Vagina (tissue), 2 donors: ENCODE measurements around the gene LHPP. TPM values are rescaled to one million over a fixed set of nuclear protein-coding genes. Genes with fewer than 3 reads are reported as not detected.
"Not testable (repeated sequence)": the region's sequence is repeated elsewhere in the genome, so short reads cannot be mapped to it uniquely, and the experiment has no call there.

Experiments used
- DNase-seq, 2 donors: peaks; one replicate each; pipeline ENCODE4 v3.0.0-alpha.2; 2017; ENCODE audit errors: extremely low spot score in 2 of 2
- H3K27ac ChIP-seq: fragments of 200-600 bp; sonication (generic); one replicate; pipeline ENCODE4 v1.5.1; 2019
- H3K27me3 ChIP-seq: fragments of 200-600 bp; sonication (generic); one replicate; pipeline ENCODE4 v1.5.1; 2019
- H3K36me3 ChIP-seq, 2 donors: fragments of 200-600 bp; sonication (generic); one replicate each; pipeline ENCODE4 v1.5.1; 2017 to 2019
- H3K4me1 ChIP-seq: fragments of 200-600 bp; sonication (generic); one replicate; pipeline ENCODE4 v1.5.1; 2019
- H3K4me3 ChIP-seq, 2 donors: fragments of 200-600 bp; sonication (generic); 1 replicate in 1 of 2; 2 replicates in 1 of 2; pipeline ENCODE4 v1.5.1; 2016 to 2019
- H3K9me3 ChIP-seq: fragments of 200-600 bp; sonication (generic); one replicate; pipeline ENCODE4 v1.5.1; 2019
- CTCF ChIP-seq, 3 experiments: fragments of 450-650 bp in 2 of 3; fragments of 200-600 bp in 1 of 3; sonication (generic) in 1 of 3; IDR thresholded peaks; one replicate each; pipeline ENCODE4 v1.5.1; 2017 to 2019; ENCODE audit warnings: antibody characterized with exemption in 3 of 3, mild to moderate bottlenecking in 2 of 3, moderate library complexity in 2 of 3
- POLR2A ChIP-seq, 2 donors: fragments of 450-650 bp; IDR thresholded peaks; one replicate each; pipeline ENCODE4 v1.6.1; 2017; ENCODE audit warnings: antibody characterized with exemption in 2 of 2, mild to moderate bottlenecking in 2 of 2, moderate library complexity in 2 of 2
- POLR2AphosphoS5 ChIP-seq, 2 donors: sonication (generic); formaldehyde crosslinking; IDR thresholded peaks; one replicate each; pipeline ENCODE4 v1.9.0; 2017; ENCODE audit warnings: antibody characterized with exemption in 2 of 2, mild to moderate bottlenecking in 2 of 2, low read depth in 1 of 2; ENCODE audit not compliant: insufficient read depth in 1 of 2
- intact Hi-C: fragments of 100-400 bp; cut with DNase I; formaldehyde crosslinking; loops from one replicate; pipeline ENCODE4 v1.15.1; 2023
- total RNA-seq: library from RNA; depleted of rRNA; stranded (reverse); fragments of >200 nt; gene quantifications from one replicate; pipeline ENCODE4 v1.2.3, GENCODE V29; 2016

LHPP gene
- total RNA-seq, 1 donor from 2014 or later, result 20.1 TPM

- Histone ChIP-seq H3K27ac (no peak overlapping the region), H3K9me3 (no peaks in the 10 kb centered on the region), H3K4me3 (no peak overlapping the region), H3K27me3 (no peaks in the 10 kb centered on the region), H3K36me3 (no peaks in the 10 kb centered on the region), H3K4me1 (no peaks in the 10 kb centered on the region)
- no peak for DNase-seq
- TF ChIP-seq CTCF (IDR thresholded peaks at IDR 0.05), result no peak
- no peak for TF ChIP-seq POLR2A (IDR thresholded peaks at IDR 0.05)
- TF ChIP-seq POLR2AphosphoS5 (IDR thresholded peaks at IDR 0.05; ENCODE audit: insufficient read depth in 1 of 2, low read depth in 1 of 2), result no peak
- intact Hi-C loops, result no loop called here
Measured at GRCh38 chr10:124425227-124425962, 36.2 kb upstream of the LHPP start.

DNA sequence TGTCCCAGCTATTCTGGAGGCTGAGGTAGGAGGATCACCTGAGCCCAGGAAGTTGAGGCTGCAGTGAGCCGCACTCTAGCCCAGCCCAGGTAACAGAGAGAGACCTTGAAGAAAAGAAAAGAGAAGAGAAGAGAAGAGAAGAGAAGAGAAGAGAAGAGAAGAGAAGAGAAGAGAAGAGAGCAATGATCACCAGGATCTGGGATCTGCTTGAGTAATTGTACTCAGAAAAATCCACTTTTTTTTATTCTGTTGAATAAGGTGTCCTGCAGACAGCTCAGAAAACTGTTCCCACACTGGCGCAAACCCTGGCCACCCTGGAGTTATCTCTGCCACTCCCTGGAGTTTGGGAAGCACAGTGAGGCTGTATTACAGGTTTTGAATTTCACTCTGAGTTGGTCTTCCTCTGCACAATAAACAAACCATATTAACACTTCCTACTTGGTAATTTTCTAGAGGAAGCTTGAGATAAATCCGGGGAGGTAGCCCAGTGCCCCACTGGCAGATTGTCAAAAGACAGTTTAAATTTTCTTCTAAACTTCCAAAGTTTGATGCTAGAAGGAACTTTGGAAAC lies 33.3 kb upstream of the LHPP start:
- DNase-seq, result no peak
- intact Hi-C loops, result no loop called here
- no peaks in the 10 kb centered on the region for H3K27me3 ChIP-seq

DNA sequence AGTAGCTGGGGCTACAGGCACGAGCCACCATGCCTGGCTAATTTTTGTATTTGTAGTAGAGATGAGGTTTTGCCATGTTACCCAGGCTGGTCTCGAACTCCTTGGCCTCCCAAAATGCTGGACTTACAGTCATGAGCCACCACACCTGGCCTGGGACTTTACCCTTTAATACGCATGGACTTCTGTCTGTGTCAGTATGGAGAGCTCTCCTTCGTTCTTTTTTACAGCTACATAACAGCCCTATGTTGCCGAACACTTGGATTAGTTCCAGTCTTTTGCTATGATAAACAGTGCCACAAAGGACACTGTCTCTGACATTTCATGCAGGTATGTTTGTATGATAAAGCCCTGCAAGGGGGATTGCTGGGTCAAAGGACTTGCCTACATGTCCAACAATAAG lies 32.0 kb upstream of the LHPP start:
- H3K4me1 ChIP-seq, result no peaks in the 10 kb centered on the region
- no peak for DNase-seq
- H3K36me3 ChIP-seq, result no peaks in the 10 kb centered on the region
- no peak for TF ChIP-seq POLR2A (IDR thresholded peaks at IDR 0.05)
- TF ChIP-seq POLR2AphosphoS5 (IDR thresholded peaks at IDR 0.05; ENCODE audit: insufficient read depth in 1 of 2, low read depth in 1 of 2), result no peak
- TF ChIP-seq CTCF (IDR thresholded peaks at IDR 0.05), result no peak
- no peak overlapping the region for H3K27ac ChIP-seq
- intact Hi-C loops, result no loop called here
- no peaks in the 10 kb centered on the region for H3K27me3 ChIP-seq
- H3K9me3 ChIP-seq, result no peaks in the 10 kb centered on the region
- H3K4me3 ChIP-seq, result no peak overlapping the region

More for the DNA sequence above, 33.3 kb upstream of the LHPP start:
- no peak overlapping the region for H3K27ac ChIP-seq
- no peak overlapping the region for H3K4me3 ChIP-seq
- H3K36me3 ChIP-seq, result no peaks in the 10 kb centered on the region
- no peaks in the 10 kb centered on the region for H3K4me1 ChIP-seq
- no peaks in the 10 kb centered on the region for H3K9me3 ChIP-seq
- TF ChIP-seq CTCF (IDR thresholded peaks at IDR 0.05) (no peak), POLR2AphosphoS5 (IDR thresholded peaks at IDR 0.05; ENCODE audit: insufficient read depth in 1 of 2, low read depth in 1 of 2) (no peak), POLR2A (IDR thresholded peaks at IDR 0.05) (no peak)

GRCh38 chr10:124430077-124430476 lies 31.5 kb upstream of the LHPP start:
- no peak overlapping the region for H3K27ac ChIP-seq
- no peak for DNase-seq
- TF ChIP-seq POLR2A (IDR thresholded peaks at IDR 0.05) (no peak), POLR2AphosphoS5 (IDR thresholded peaks at IDR 0.05; ENCODE audit: insufficient read depth in 1 of 2, low read depth in 1 of 2) (no peak), CTCF (IDR thresholded peaks at IDR 0.05) (no peak)

GRCh38 chr10:124433461-124433860 lies 28.2 kb upstream of the LHPP start:
- H3K4me1 ChIP-seq, result peaks cover 6% of the 10 kb centered on the region
- no peaks in the 10 kb centered on the region for H3K27me3 ChIP-seq
- H3K36me3 ChIP-seq, result no peaks in the 10 kb centered on the region
- no peak for DNase-seq
- no peaks in the 10 kb centered on the region for H3K9me3 ChIP-seq
- H3K27ac ChIP-seq, result no peak overlapping the region
- intact Hi-C loops, result no loop called here
- H3K4me3 ChIP-seq, result no peak overlapping the region
- no peak for TF ChIP-seq CTCF (IDR thresholded peaks at IDR 0.05)
- TF ChIP-seq POLR2A (IDR thresholded peaks at IDR 0.05), result no peak
- TF ChIP-seq POLR2AphosphoS5 (IDR thresholded peaks at IDR 0.05; ENCODE audit: insufficient read depth in 1 of 2, low read depth in 1 of 2), result no peak

More at GRCh38 chr10:124430077-124430476, 31.5 kb upstream of the LHPP start:
- Histone ChIP-seq H3K4me1 (peaks cover 3% of the 10 kb centered on the region), H3K36me3 (no peaks in the 10 kb centered on the region), H3K4me3 (no peak overlapping the region), H3K27me3 (no peaks in the 10 kb centered on the region), H3K9me3 (no peaks in the 10 kb centered on the region)
- intact Hi-C loops, result no loop called here

DNA sequence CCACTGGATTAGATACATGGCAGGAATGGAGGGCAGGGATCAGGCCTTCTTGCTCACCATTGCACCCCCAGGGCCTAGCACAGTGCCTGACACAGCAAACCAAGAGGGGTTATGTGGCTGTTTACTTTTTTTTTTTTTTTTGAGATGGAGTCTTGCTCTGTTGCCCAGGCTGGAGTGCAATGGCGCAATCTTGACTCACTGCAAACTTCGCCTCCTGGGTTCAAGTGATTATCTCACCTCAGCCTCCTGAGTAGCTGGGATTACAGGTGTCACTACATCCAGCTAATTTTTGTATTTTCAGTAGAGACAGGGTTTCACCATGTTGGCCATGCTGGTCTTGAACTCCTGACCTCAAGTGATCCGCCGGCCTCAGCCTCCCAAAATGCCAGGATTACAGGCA lies 25.9 kb upstream of the LHPP start:
- H3K4me1 ChIP-seq, H3K4me3 ChIP-seq, intact Hi-C loops, H3K9me3 ChIP-seq, H3K27ac ChIP-seq, H3K27me3 ChIP-seq, DNase-seq, H3K36me3 ChIP-seq: not testable (repeated sequence)
